ENCODE results near the gene RPS27A.

GRCh38 chr2:55268907-55269644, 36.6 kb downstream of the RPS27A start, which contains the start of gene MTIF2:
- TF ChIP-seq POLR2AphosphoS5 (IDR thresholded peaks at IDR 0.05; ENCODE audit: low read depth, low read length) (peak; percentile 99), TAF1 (IDR thresholded peaks at IDR 0.05; ENCODE audit: borderline replicate concordance, insufficient read depth, low read length) (peak; percentile 93; the same call in 1 of the 2 replicates), REST (IDR thresholded peaks at IDR 0.05; ENCODE audit: insufficient read depth in 1 of 2, low read depth in 2 of 2, low read length in 2 of 2) (peak; percentile 57 to 77; a peak in 2 of 4 replicates), SIN3A (IDR thresholded peaks at IDR 0.05; ENCODE audit: borderline replicate concordance, insufficient read depth, low read length) (peak; percentile 80; the same call in 1 of the 2 replicates)
